IPS-NIHi11 (cell line): ENCODE data around the gene MYH9.
A peak's percentile ranks its signal among the peaks of the same experiment; 100 is the strongest.

Source experiments
- DNase-seq: peaks from one replicate; pipeline ENCODE4 v3.0.0; 2012; ENCODE audit warnings: mixed read lengths, low spot score

Gene MYH9

GRCh38 chr22:36367479-36367878 lies 20.3 kb downstream of the MYH9 start:
- no peak for DNase-seq

- no peak for DNase-seq
These were observed 20.7 kb downstream of the MYH9 start for GRCh38 chr22:36367066-36367465.

GRCh38 chr22:36366291-36366708 lies 21.5 kb downstream of the MYH9 start:
- DNase-seq: no peak

GRCh38 chr22:36365020-36365411 lies 22.8 kb downstream of the MYH9 start:
- DNase-seq: no peak

GRCh38 chr22:36364255-36365019 lies 23.3 kb downstream of the MYH9 start:
- DNase-seq: no peak

- no peak for DNase-seq
These were observed 24.3 kb downstream of the MYH9 start for GRCh38 chr22:36363349-36363981.

- no peak for DNase-seq
These were observed 24.8 kb downstream of the MYH9 start for GRCh38 chr22:36362932-36363331.

GRCh38 chr22:36362075-36362474 lies 25.7 kb downstream of the MYH9 start:
- DNase-seq: no peak

GRCh38 chr22:36360871-36361383 lies 26.8 kb downstream of the MYH9 start:
- no peak for DNase-seq

- peak; percentile 42 for DNase-seq
These were observed 27.8 kb downstream of the MYH9 start for GRCh38 chr22:36360011-36360410.

GRCh38 chr22:36359470-36359996 lies 28.2 kb downstream of the MYH9 start:
- DNase-seq: no peak

GRCh38 chr22:36358533-36359469 lies 29.0 kb downstream of the MYH9 start:
- DNase-seq: no peak

GRCh38 chr22:36356708-36357624 lies 30.8 kb downstream of the MYH9 start:
- no peak for DNase-seq

- DNase-seq: no peak
These were observed 31.9 kb downstream of the MYH9 start for GRCh38 chr22:36355894-36356293.

GRCh38 chr22:36355362-36355761 lies 32.4 kb downstream of the MYH9 start:
- no peak for DNase-seq

GRCh38 chr22:36352803-36353507 lies 34.8 kb downstream of the MYH9 start:
- no peak for DNase-seq

- no peak for DNase-seq
These were observed 35.6 kb downstream of the MYH9 start for GRCh38 chr22:36351921-36352802.

- DNase-seq: no peak
These were observed 36.8 kb downstream of the MYH9 start for GRCh38 chr22:36350751-36351594.
